A549 (cell line): ENCODE results near the gene TEAD2.

Experiments
- HDAC2 ChIP-seq: fragments of 200-600 bp; sonication (generic); IDR thresholded peaks from 2 replicates; pipeline ENCODE4 v1.6.1; 2016
- NPAS2 ChIP-seq: fragments of 250-450 bp; sonication (Bioruptor Pico); IDR thresholded peaks from 2 replicates; pipeline ENCODE4 v1.8.0; 2022; ENCODE audit warnings: mild to moderate bottlenecking, moderate library complexity, borderline replicate concordance
- POLR2AphosphoS2 ChIP-seq: conservative IDR thresholded peaks from 2 replicates; pipeline ENCODE4 v1.6.1; 2012; ENCODE audit warnings: low read length, improper control_type of control experiment, inconsistent platforms
- RAD21 ChIP-seq, 2 experiments: fragments of >200 bp in 1 of 2; sonication (Bioruptor Twin) in 1 of 2; formaldehyde crosslinking in 1 of 2; IDR thresholded peaks in 1 of 2; conservative IDR thresholded peaks in 1 of 2; 2 replicates in 1 of 2; 3 replicates in 1 of 2; pipeline ENCODE4 v1.6.1; 2012 to 2018; ENCODE audit warnings: inconsistent platforms in 1 of 2
- RCOR1 ChIP-seq: fragments of 150-350 bp; IDR thresholded peaks from 2 replicates; pipeline ENCODE4 v1.6.1; 2014; ENCODE audit warnings: antibody characterized with exemption, low read length, low read depth
- TF ChIP-seq, protein P1 (sequence below): fragments of 200-600 bp; sonication (generic); IDR thresholded peaks from 2 replicates; pipeline ENCODE4 v1.6.1; 2016; ENCODE audit warnings: antibody characterized with exemption, mild to moderate bottlenecking, moderate library complexity
- TF ChIP-seq, protein P2 (sequence below): fragments of >200 bp; sonication (Bioruptor Twin); formaldehyde crosslinking; IDR thresholded peaks from 3 replicates; pipeline ENCODE4 v1.5.1; 2016
- TF ChIP-seq, protein P3 (sequence below): IDR thresholded peaks from 2 replicates; pipeline ENCODE4 v1.6.1; 2012

GRCh38 chr19:49383599-49383998 is 21.4 kb upstream of the TEAD2 start:
- TF ChIP-seq RCOR1 (no peak), POLR2AphosphoS2 (no peak), NPAS2 (CRISPR knock-in tag) (no peak), RAD21 (conservative IDR thresholded peaks at IDR 0.05 in 1 of 2, IDR thresholded peaks at IDR 0.05 in 1 of 2) (no peak), HDAC2 (no peak)
- TF ChIP-seq, protein P1, sequence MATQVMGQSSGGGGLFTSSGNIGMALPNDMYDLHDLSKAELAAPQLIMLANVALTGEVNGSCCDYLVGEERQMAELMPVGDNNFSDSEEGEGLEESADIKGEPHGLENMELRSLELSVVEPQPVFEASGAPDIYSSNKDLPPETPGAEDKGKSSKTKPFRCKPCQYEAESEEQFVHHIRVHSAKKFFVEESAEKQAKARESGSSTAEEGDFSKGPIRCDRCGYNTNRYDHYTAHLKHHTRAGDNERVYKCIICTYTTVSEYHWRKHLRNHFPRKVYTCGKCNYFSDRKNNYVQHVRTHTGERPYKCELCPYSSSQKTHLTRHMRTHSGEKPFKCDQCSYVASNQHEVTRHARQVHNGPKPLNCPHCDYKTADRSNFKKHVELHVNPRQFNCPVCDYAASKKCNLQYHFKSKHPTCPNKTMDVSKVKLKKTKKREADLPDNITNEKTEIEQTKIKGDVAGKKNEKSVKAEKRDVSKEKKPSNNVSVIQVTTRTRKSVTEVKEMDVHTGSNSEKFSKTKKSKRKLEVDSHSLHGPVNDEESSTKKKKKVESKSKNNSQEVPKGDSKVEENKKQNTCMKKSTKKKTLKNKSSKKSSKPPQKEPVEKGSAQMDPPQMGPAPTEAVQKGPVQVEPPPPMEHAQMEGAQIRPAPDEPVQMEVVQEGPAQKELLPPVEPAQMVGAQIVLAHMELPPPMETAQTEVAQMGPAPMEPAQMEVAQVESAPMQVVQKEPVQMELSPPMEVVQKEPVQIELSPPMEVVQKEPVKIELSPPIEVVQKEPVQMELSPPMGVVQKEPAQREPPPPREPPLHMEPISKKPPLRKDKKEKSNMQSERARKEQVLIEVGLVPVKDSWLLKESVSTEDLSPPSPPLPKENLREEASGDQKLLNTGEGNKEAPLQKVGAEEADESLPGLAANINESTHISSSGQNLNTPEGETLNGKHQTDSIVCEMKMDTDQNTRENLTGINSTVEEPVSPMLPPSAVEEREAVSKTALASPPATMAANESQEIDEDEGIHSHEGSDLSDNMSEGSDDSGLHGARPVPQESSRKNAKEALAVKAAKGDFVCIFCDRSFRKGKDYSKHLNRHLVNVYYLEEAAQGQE: no peak
- TF ChIP-seq, protein P2, sequence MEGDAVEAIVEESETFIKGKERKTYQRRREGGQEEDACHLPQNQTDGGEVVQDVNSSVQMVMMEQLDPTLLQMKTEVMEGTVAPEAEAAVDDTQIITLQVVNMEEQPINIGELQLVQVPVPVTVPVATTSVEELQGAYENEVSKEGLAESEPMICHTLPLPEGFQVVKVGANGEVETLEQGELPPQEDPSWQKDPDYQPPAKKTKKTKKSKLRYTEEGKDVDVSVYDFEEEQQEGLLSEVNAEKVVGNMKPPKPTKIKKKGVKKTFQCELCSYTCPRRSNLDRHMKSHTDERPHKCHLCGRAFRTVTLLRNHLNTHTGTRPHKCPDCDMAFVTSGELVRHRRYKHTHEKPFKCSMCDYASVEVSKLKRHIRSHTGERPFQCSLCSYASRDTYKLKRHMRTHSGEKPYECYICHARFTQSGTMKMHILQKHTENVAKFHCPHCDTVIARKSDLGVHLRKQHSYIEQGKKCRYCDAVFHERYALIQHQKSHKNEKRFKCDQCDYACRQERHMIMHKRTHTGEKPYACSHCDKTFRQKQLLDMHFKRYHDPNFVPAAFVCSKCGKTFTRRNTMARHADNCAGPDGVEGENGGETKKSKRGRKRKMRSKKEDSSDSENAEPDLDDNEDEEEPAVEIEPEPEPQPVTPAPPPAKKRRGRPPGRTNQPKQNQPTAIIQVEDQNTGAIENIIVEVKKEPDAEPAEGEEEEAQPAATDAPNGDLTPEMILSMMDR: no peak
- TF ChIP-seq, protein P3, sequence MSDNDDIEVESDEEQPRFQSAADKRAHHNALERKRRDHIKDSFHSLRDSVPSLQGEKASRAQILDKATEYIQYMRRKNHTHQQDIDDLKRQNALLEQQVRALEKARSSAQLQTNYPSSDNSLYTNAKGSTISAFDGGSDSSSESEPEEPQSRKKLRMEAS: no peak
